OCI-LY1 (cell line): ENCODE results near the gene VSIG4.

Source experiments
- H2AFZ ChIP-seq: fragments of 200-600 bp; sonication (generic), shearing (Covaris generic); 2 replicates; pipeline ENCODE4 v1.6.0; 2014; ENCODE audit warnings: antibody characterized with exemption, mild to moderate bottlenecking, low read length
- H3F3A ChIP-seq: fragments of 200-600 bp; sonication (generic), shearing (Covaris generic); 2 replicates; pipeline ENCODE4 v1.6.0; 2014; ENCODE audit warnings: mild to moderate bottlenecking, antibody characterized with exemption, low read length, moderate library complexity; ENCODE audit not compliant: insufficient read depth
- H3K27ac ChIP-seq: fragments of 200-600 bp; sonication (generic); 2 replicates; pipeline ENCODE4 v1.5.1; 2014; ENCODE audit warnings: low read length, mixed run types, mild to moderate bottlenecking, low read depth; ENCODE audit not compliant: poor library complexity, severe bottlenecking
- H3K27me3 ChIP-seq: fragments of 200-600 bp; sonication (generic); 2 replicates; pipeline ENCODE4 v1.6.0; 2014; ENCODE audit warnings: antibody characterized with exemption, mild to moderate bottlenecking, low read length, moderate library complexity; ENCODE audit not compliant: insufficient read depth
- H3K36me3 ChIP-seq: fragments of 200-600 bp; sonication (generic); 2 replicates; pipeline ENCODE4 v1.6.1; 2014; ENCODE audit warnings: mild to moderate bottlenecking, antibody characterized with exemption, low read length, moderate library complexity, mixed read lengths; ENCODE audit not compliant: insufficient read depth
- H3K4me1 ChIP-seq: fragments of 200-600 bp; sonication (generic); 2 replicates; pipeline ENCODE4 v1.5.1; 2014; ENCODE audit warnings: mild to moderate bottlenecking, low read length, moderate library complexity; ENCODE audit not compliant: insufficient read depth, severe bottlenecking
- H3K4me2 ChIP-seq: fragments of 200-600 bp; sonication (generic), shearing (Covaris generic); 2 replicates; pipeline ENCODE4 v1.6.1; 2014; ENCODE audit warnings: low read length
- H3K4me3 ChIP-seq: fragments of 200-600 bp; sonication (generic); 2 replicates; pipeline ENCODE4 v1.5.1; 2014; ENCODE audit warnings: low read length, low read depth, mild to moderate bottlenecking, mixed read lengths; ENCODE audit not compliant: poor library complexity, severe bottlenecking
- H3K79me2 ChIP-seq: fragments of 200-600 bp; shearing (Covaris generic); 2 replicates; pipeline ENCODE4 v1.6.1; 2016; ENCODE audit warnings: mixed run types, low read length, mixed read lengths; ENCODE audit not compliant: insufficient read depth
- H3K9ac ChIP-seq: fragments of 200-600 bp; sonication (generic), shearing (Covaris generic); 2 replicates; pipeline ENCODE4 v1.6.1; 2014; ENCODE audit warnings: mild to moderate bottlenecking, low read length, mixed read lengths
- H3K9me2 ChIP-seq: fragments of 200-600 bp; sonication (generic), shearing (Covaris generic); 2 replicates; pipeline ENCODE4 v1.6.1; 2014; ENCODE audit warnings: low read depth, mild to moderate bottlenecking, low read length, mixed read lengths
- H3K9me3 ChIP-seq: fragments of 200-600 bp; shearing (Covaris generic); 2 replicates; pipeline ENCODE4 v1.6.1; 2014; ENCODE audit warnings: low read length, mixed read lengths
- H4K20me1 ChIP-seq: fragments of 200-600 bp; sonication (generic), shearing (Covaris generic); 2 replicates; pipeline ENCODE4 v1.6.0; 2016; ENCODE audit warnings: mild to moderate bottlenecking, low read length; ENCODE audit not compliant: insufficient read depth
- CTCF ChIP-seq: fragments of 200-600 bp; sonication (generic), shearing (Covaris generic); IDR thresholded peaks from 2 replicates; pipeline ENCODE4 v1.5.1; 2017; ENCODE audit warnings: mild to moderate bottlenecking, antibody characterized with exemption, low read length, moderate library complexity, mixed read lengths
- EZH2 ChIP-seq: fragments of 200-600 bp; sonication (generic), shearing (Covaris generic); IDR thresholded peaks from 2 replicates; pipeline ENCODE4 v1.8.0; 2017; ENCODE audit warnings: borderline replicate concordance, mixed run types, mild to moderate bottlenecking, antibody characterized with exemption, low read length, moderate library complexity, mixed read lengths

VSIG4 gene

GRCh38 chrX:66016905-66017658 is 22.8 kb downstream of the VSIG4 start:
- Histone ChIP-seq H3K9me3 (no peaks in the 10 kb centered on the region), H3K9me2 (no peaks in the 10 kb centered on the region), H3K9ac (no peak overlapping the region), H3K79me2 (no peaks in the 10 kb centered on the region), H3K4me2 (peak overlapping the region; percentile 11; the same call in 1 of the 2 replicates), H4K20me1 (no peaks in the 10 kb centered on the region), H3K27ac (peak overlapping the region; percentile 36), H3K36me3 (no peaks in the 10 kb centered on the region), H2AFZ (no peak overlapping the region), H3K4me1 (peaks cover 69% of the 10 kb centered on the region), H3K4me3 (no peak overlapping the region), H3F3A (no peaks in the 10 kb centered on the region), H3K27me3 (no peaks in the 10 kb centered on the region)
- TF ChIP-seq CTCF: no peak
- TF ChIP-seq EZH2: no peak

- Histone ChIP-seq H2AFZ (no peak overlapping the region), H3K4me3 (peak overlapping the region; percentile 44), H3K79me2 (no peaks in the 10 kb centered on the region), H3K27me3 (no peaks in the 10 kb centered on the region), H3K9ac (no peak overlapping the region), H3K9me2 (no peaks in the 10 kb centered on the region), H3K4me1 (peaks cover 76% of the 10 kb centered on the region), H3F3A (no peaks in the 10 kb centered on the region), H3K9me3 (no peaks in the 10 kb centered on the region), H4K20me1 (no peaks in the 10 kb centered on the region), H3K36me3 (no peaks in the 10 kb centered on the region), H3K27ac (peak overlapping the region; percentile 89), H3K4me2 (peak overlapping the region; percentile 62)
- TF ChIP-seq CTCF (no peak), EZH2 (no peak)
Measured at GRCh38 chrX:66015900-66016689, 23.8 kb downstream of the VSIG4 start.

- TF ChIP-seq EZH2: no peak
- no peak for TF ChIP-seq CTCF
- H4K20me1 ChIP-seq: no peaks in the 10 kb centered on the region
- H3K79me2 ChIP-seq: no peaks in the 10 kb centered on the region
- peak overlapping the region; percentile 89 for H3K27ac ChIP-seq
- H3F3A ChIP-seq: no peaks in the 10 kb centered on the region
- H3K9me3 ChIP-seq: no peaks in the 10 kb centered on the region
- no peak overlapping the region for H2AFZ ChIP-seq
- H3K27me3 ChIP-seq: no peaks in the 10 kb centered on the region
- H3K4me2 ChIP-seq: peak overlapping the region; percentile 62
- H3K4me3 ChIP-seq: peak overlapping the region; percentile 44
- no peak overlapping the region; the same call in 1 of the 2 replicates for H3K9ac ChIP-seq
- H3K4me1 ChIP-seq: peaks cover 70% of the 10 kb centered on the region
- no peaks in the 10 kb centered on the region for H3K36me3 ChIP-seq
- H3K9me2 ChIP-seq: no peaks in the 10 kb centered on the region
Measured at GRCh38 chrX:66015152-66015831, 24.6 kb downstream of the VSIG4 start.
